HG02973 (cell line): ENCODE measurements around the gene ARHGAP24.
"Not testable (repeated sequence)": the region's sequence is repeated elsewhere in the genome, so short reads cannot be mapped to it uniquely, and the experiment has no call there.

Source experiments
- ATAC-seq: cut with Tn5 transposase; IDR thresholded peaks from one replicate; pipeline ENCODE4 v1.9.1; 2021; ENCODE audit warnings: moderate library complexity; ENCODE audit not compliant: unreplicated experiment

Gene ARHGAP24

DNA sequence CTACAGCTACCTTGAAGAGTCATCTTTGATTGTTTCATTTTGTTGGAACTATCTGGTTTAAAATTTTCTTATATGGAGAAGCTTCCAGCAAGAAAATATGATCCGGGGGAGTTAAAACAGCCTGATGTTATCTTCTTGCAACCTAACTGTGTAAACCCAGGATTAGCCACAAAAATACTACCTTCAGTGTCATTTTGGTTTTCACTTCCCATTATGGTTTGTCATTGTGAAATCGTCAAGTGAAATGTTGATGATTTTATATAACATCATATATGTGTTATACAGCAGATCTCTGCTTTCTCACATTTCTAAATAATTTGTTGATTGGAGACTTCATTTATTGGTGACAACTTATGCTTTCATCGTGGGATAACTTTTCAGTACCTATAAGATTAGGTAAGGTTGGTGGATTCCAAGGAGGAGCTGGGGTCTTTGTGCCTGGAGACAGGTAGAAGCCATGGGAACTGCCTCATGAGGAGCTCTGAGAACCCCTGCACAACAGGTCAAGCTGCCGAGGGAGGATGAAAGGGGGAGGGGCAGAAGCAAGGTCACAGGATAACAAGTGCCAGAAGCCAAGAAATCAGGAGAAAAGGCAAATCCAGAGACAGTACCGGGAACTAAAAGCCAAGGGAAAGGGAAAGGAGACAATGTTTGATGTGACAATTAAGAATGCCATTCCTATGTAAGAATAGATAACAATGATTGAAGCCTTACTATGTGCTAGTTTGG lies 7.2 kb downstream of the ARHGAP24 start:
- peak; percentile 36 for ATAC-seq

DNA sequence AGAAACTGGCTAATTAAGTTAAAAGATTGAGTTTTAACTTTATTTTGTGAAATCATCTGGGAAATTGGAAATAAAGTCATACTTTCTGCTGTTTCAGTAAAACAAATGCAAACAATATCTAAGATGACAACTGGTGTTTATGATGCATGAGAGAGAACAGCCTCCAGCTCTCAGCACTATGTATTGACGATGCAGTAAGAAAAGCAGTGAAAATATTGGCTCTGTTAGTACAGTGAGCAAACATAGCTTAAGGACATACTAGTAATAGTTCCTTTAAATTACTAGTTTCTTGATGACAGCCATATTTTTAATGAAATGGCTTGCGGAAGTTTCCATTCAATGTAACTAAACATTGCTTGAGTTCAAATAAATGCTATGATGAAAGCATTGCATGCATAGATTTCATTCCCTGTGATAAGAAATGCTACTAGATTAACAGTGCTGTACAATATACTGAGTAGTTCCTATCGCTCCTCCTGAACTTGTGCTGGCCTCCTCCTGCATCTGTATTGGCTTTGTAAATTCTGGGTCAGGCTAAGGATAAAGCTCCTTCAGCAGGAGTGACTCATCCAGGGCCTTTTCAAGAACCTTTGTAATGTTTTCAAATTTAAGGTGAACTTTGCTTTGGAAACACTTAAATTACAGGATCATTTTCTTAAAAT lies 11.6 kb downstream of the ARHGAP24 start:
- no peak for ATAC-seq

- ATAC-seq, result no peak
Observed at GRCh38 chr4:85488416-85488815, 13.5 kb downstream of the ARHGAP24 start.

DNA sequence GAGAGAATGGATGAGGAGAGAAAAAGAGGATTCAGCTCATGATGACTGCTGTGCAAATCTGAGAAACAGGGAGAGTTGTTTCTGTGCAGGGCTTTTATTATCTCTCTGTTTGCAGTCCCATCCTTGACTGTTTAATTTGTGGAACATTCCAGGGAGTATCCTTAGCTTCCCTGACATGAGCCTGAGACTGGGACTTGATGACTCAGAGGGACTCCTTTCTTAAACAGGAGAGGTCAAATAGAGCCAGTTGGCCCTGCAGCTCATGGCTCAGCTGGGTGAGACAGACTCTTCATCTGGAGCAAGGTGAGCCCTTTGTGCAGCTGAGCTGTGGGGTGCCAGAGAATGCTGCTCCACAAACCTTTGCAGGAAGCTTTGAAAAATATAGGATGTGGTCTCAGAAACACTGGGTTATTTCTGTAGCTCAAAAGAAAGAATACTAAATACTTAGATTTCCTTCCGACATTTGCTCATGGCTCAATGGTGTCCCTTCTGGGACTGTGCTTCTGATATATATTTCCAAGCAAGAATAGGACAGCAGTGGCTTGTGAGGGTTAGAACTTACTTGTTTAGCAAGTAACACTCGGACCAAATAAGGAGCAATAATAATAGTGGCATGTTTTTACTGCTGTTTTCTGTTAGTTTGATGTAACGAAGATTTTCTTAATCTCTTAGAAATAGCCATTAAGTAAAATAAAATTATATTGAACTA lies 14.5 kb downstream of the ARHGAP24 start:
- ATAC-seq, result no peak

DNA sequence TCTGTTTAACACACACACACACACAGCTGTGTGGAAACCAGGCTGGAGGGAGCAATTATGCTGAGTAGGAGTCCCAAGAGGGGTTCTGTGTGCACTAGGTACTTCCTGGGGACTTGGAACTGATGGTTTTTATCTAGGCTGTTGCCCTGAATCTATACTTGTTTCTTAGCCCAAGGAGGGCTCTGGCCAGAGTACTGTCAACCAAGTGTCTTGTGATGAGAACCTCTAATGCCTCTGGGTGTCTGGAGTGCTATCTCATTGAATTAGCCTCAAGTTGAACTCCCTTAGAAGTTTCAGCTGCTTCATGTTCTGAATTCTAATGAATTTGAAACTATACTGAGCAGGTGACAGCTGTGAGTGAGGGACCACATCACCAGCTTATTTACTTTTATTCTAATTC lies 16.6 kb downstream of the ARHGAP24 start:
- ATAC-seq, result peak; percentile 70

DNA sequence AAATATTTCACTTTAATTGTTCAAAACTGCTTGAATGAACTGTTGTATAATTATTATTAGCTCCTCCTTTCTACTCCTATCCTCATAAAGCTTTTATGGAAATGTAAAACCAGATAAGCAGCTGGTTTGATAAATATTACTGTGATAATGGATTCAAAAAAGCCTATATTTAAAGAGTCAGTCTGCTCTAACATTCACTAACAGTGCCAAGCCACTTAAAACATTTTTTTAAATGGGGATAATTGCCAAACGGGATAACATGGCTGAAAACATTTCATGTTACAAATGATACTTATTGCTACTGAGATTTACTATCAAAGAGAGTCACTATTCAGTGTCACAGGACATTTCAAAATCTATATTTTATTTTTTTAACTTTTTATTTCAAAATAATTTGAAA lies 17.4 kb downstream of the ARHGAP24 start:
- no peak for ATAC-seq

DNA sequence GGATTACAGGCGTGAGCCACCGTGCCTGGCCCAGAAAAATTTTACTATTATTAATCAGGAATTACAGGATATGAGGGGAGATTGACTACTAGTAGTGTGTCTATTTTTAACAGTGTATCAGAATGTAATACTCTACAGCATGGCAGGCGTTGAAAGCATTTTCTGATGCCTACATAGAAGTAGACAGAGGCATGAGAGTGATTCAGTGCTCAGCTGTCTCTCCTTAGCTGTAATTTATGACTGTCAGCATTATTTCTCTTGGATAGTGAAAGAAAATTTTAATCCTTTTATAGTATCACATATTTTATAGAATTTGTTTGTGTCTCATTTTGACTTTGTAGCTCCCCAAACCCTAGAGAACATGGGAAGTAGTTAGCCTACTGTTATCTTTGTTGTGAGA lies 20.7 kb downstream of the ARHGAP24 start:
- ATAC-seq, result no peak

GRCh38 chr4:85496126-85496849 lies 21.3 kb downstream of the ARHGAP24 start:
- no peak for ATAC-seq

DNA sequence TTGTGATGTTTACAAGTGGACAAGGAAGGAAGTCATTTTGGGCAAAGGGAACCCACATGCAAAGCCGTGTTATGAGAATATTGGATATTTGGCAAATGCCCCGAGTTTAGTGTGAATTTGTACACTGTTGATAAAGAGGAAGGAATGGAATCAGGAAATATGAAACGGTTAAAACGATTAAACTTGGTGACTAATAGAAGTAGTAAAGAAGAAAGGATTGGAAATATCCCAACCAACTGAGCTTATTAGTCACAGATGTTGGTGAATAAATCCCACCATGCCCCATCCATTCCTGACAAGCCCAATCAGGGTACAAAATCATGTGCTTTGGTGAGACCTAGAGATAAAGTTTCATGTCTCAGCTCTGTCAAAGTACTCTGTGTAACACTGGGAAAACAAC lies 22.0 kb downstream of the ARHGAP24 start:
- ATAC-seq, result no peak

- peak; percentile 99 for ATAC-seq
Observed at GRCh38 chr4:85498068-85498733, 23.3 kb downstream of the ARHGAP24 start.

DNA sequence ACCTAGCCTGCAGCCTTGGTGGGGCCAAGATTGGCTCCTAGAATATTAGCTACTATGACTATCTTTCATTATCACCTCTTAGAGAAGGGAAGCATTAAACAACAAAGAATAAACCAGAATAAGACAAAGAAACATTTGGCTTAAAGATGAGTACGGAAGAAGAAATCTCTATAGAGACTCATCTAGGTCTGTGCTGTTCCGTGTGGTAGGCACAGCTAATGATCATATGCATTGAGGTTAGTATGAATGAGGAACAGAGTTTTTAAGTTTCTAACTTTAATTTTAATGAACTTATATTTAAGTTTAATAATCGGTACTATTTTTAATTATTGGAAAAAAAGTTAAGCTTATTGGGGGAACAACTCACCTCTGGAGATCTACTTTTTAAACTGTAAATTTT lies 24.6 kb downstream of the ARHGAP24 start:
- ATAC-seq, result no peak

DNA sequence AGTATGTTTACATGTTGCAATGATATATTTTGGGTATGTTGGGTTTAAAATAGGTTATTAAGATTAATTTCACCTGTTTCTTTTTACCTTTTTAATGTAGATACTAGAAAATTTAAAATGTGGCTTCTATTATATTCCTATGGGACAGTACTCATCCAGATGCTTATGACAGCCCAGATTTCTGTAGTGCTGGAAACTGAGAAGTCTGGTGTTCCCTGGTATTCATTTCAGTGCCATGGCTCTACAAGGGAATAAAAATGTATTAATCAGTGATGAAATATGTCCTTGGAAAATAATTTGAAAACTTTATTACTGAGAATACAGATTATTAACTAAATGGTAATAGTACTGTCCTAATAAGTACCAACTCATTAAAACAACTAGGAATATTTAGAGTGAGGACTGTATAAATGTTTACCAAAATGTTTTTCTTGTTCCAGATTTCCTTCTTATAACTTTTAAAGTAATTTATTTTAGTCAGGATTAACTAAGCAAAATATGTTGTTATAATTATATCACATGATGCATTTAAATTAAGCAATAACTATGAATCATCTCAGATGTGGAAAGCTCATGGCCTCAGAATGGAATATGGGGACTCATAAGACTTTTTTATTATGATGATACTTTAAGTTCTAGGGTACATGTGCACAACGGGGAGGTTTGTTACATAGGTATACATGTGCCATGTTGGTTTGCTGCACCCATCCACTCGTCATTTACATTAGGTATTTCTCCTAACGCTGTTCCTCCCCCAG lies 25.3 kb downstream of the ARHGAP24 start:
- ATAC-seq, result no peak

GRCh38 chr4:85501145-85501544 lies 26.2 kb downstream of the ARHGAP24 start:
- ATAC-seq, result not testable (repeated sequence)

- ATAC-seq, result no peak
Observed at GRCh38 chr4:85508654-85509053, 33.7 kb downstream of the ARHGAP24 start.

DNA sequence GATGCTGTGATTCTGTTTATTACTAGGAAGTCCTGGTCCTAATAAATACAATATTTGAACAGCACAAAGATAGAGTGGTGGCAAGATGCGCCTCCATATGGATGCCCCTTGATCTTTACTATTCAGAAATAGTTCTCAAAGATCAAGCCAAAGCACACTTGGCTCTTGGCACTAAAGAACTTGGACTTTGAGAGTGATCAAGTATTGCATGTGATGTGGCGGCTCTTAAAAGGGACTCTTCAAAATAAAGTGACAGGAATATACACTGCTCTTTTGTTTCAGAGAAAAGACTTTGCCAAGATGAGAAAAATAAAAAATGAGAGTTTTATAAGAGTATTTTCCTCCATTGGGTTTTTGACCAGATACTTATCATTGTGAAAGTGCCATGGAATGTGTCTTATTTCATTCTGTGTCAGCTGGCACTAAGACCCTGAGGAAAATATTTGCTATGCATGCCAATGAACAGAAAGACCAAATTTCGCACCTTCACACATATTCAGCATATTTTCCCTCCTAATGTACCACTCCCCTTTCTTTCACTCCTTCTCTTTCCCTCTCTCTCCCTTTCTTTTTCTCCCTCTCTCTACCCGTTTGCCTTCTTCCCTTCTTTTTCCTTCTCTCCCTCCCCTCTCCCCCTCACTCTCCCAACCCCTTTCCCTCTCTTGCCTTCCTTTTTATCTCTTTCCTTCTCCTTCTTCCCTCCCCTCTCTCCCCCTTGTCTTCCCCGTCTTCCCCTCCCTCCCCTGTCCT lies 35.1 kb downstream of the ARHGAP24 start:
- ATAC-seq, result no peak

DNA sequence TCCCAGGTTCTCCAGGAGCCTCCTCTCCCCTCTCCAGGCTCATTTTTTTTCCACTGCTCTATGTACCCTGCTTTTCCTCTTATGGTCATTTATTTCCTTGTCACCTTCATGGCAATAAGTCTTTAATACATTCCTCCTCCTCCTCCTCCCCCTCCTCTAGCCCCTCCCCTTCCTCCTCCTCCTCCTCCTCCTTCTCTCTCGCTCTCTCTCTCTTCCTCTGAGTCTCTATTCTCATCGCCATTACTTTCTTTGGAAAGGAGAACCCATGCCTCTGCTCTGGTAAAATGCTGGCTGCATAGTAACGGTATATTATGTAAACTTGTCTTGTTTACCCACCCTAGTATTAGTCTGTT lies 35.7 kb downstream of the ARHGAP24 start:
- no peak for ATAC-seq

DNA sequence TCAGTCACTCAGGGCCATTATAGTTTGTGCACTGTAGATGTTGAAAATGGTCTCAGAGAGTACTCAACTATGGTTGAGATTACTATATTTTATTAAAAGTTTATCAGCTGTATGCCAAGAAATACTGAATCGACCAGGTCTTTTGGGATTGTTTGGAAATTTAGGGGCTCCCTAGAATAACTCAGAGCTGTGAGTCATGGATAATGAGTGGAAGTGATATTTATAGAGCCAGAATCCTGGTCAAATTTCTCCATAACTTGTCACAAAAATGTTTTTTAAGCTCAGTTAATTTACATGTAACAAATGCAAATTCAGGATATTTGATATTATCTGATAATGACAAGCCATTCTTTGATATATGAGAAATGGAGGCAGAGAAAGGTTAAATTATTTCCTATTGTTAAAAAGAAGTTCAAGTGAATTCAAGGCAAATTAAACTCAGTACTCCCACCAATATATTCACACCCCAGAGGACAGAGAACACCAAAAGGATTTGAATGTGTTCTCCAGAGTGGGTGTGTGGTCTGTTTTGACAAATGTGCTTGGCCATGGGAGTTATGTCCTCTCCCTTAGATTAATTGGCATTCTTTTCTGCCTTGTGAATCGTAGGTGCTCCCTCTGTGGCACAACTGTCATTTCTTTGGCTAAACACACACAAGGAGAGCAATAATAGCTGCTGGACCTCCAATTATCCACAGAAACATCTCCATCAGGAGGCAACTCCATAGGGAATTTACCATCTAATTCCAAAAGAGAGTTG lies 37.7 kb downstream of the ARHGAP24 start:
- no peak for ATAC-seq

GRCh38 chr4:85514117-85514516 lies 39.2 kb downstream of the ARHGAP24 start:
- peak; percentile 74 for ATAC-seq

DNA sequence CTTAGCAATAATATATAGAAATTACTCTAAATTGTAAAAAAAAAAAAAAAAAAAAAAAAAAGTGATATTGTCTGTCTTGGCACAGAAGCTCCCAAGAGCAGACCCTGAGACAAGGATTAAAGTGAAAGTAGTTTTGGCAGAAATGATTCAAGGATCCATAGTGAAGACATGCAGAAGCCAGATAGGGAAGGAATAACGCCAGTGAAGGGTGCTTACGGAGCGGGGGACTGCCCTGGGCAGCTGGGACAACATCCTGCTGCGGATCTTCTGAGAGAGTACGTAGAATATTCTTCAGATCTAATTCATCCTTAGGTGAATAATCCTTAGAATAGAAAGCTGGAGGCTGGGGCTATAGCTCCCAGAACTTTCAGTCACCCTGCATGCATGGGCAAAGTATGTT lies 39.8 kb downstream of the ARHGAP24 start:
- no peak for ATAC-seq
